ENCODE data around the gene SPPL3.

The SPPL3 gene

DNA sequence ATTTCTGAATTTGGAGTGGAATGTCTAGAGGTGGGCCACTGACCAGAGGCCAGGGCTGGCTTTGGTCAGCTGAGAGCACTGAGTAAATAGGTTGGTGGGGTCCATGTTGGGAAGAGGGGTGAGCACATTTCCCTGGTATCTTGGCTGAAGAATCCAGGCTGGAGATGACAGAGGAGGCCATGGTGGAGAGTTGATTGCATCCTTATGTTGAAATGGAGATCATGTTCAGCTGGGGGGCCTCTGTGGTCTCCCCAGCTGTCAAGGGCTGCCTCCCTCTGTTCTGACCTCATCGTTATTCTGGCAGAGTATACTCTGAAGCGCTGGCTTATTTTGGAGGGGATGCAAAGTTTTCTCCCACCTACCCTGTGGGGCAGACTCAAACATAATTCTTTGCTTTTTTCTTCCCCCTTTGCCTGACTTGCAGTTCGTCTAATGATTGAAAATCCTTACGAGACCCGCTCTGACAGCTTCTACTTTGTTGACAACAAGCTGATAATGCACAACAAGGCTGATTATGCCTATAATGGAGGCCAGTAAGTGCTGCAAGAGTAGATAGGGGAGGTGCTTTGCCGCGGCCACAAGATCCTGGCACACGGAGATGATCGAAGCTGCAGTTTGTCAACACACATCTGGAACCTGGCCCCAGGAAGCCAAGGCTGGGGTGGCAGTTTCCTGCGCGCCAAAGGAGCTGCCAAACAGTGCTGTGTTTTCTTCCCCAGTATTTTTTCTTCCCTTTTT lies 184.5 kb downstream of the SPPL3 start:
- FAIRE-seq (no peak), DNase-seq (ENCODE audit: insufficient read length, low spot score) (no peak)
- TF ChIP-seq, protein P1, sequence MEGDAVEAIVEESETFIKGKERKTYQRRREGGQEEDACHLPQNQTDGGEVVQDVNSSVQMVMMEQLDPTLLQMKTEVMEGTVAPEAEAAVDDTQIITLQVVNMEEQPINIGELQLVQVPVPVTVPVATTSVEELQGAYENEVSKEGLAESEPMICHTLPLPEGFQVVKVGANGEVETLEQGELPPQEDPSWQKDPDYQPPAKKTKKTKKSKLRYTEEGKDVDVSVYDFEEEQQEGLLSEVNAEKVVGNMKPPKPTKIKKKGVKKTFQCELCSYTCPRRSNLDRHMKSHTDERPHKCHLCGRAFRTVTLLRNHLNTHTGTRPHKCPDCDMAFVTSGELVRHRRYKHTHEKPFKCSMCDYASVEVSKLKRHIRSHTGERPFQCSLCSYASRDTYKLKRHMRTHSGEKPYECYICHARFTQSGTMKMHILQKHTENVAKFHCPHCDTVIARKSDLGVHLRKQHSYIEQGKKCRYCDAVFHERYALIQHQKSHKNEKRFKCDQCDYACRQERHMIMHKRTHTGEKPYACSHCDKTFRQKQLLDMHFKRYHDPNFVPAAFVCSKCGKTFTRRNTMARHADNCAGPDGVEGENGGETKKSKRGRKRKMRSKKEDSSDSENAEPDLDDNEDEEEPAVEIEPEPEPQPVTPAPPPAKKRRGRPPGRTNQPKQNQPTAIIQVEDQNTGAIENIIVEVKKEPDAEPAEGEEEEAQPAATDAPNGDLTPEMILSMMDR (IDR thresholded peaks at IDR 0.05; ENCODE audit: insufficient read depth, missing control alignments) = no peak

DNA sequence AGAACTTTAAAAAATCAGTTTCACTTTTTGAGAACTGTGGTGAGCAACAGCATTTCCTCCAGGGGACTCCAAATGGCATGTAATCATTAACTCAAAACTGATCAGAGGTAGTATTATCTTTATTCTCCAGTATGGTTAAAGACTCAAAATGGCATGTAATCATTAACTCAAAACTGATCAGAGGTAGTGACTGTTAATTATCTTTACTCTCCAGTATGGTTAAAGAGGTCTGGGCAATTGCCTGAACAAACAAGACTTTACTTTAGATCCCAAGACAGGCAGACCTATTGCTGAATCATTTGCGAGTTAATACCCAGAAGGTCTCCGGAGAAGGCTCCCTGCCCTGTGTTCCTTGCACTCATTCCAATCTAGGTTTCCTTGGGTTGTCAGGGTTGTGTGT lies 185.1 kb downstream of the SPPL3 start:
- no peak for FAIRE-seq
- TF ChIP-seq, protein P1 (IDR thresholded peaks at IDR 0.05; ENCODE audit: insufficient read depth, missing control alignments) = no peak

DNA sequence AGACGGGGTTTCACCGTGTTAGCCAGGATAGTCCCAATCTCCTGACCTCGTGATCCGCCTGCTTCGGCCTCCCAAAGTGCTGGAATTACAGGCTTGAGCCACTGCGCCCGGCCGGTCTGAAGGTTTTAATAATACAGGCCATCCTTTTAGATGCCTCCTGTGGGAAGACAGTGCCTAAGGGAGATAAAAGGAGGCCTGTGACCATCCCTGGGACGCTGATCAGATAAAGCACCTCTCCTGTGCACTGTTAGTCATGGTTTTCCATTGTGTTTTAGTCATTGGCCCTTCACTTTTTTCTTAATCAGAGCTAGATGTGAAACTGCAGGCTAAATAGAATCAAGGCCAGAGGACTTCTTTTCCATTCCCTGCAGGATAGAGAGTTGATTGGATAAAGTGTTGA lies 186.1 kb downstream of the SPPL3 start:
- FAIRE-seq (no peak), DNase-seq (ENCODE audit: insufficient read length, low spot score) (no peak)
- TF ChIP-seq, protein P1 (IDR thresholded peaks at IDR 0.05; ENCODE audit: insufficient read depth, missing control alignments) = no peak

More for the DNA sequence above, 185.1 kb downstream of the SPPL3 start:
- no peak for DNase-seq (ENCODE audit: insufficient read length, low spot score)

DNA sequence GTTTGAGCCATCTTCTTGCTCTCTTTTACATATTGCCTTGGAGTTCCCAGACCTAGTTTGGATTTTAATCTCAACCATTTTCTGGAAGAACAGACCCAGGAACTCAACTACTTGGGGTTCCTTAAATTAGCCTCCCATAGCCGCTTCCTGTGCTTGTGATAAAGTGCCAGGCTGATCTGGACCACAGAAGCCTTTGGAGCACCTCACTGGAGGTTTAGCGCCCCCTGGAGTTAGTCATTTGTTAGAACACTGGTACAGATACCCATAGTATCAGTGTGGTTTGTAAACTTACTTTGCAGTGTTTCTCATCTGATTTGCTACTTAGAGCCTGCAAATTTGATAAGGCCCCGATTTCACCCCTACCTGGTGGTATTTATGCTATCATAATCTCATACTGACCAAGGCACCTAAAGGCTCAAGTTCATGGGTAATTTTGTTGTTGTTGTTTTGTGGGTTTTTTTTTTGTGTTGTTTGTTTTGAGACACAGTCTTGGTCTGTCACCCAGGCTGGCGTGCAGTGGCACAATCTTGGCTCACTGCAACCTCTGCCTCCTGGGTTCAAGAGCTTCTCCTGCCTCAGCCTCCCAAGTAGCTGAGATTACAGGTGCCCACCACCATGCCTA lies 190.2 kb downstream of the SPPL3 start:
- peak; percentile 55 for DNase-seq (ENCODE audit: insufficient read length, low spot score)
- no peak for FAIRE-seq
- TF ChIP-seq, protein P1 (IDR thresholded peaks at IDR 0.05; ENCODE audit: insufficient read depth, missing control alignments) = peak; percentile 82

DNA sequence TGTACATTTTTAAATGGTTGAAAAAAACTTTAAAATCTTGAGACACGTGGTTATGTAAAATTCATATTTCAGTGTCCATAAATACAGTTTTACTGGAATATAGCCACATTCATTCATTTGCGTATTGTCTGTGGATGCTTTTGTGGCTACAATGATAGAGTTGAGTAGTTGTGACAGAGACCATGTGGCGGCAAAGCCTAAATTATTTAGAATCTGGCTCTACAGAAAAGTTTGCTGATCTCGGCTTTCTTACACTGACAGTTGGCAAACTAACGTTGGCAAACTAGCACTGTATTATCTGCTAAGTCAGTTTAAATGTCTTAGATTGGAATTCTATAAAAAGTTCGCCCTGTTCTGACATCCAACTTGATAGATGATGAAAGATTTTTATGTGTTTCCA lies 191.5 kb downstream of the SPPL3 start:
- FAIRE-seq (no peak), DNase-seq (ENCODE audit: insufficient read length, low spot score) (no peak)
- TF ChIP-seq, protein P1 (IDR thresholded peaks at IDR 0.05; ENCODE audit: insufficient read depth, missing control alignments) = no peak
